Smooth muscle cell of the brain vasculature (primary cell): Measurements from ENCODE around the gene KIAA0753.
A peak's percentile ranks its signal among the peaks of the same experiment; 100 is the strongest.

Experiments
- DNase-seq: peaks from one replicate; pipeline ENCODE4 v3.0.0-alpha.2; 2012; ENCODE audit warnings: low read depth, low spot score

KIAA0753 gene

GRCh38 chr17:6640536-6641246 is at the start of gene KIAA0753, which contains the start of gene TXNDC17:
Gene KIAA0753, minus strand, starts transcription at chr17:6640711. Its CDS starts 5,608 bp downstream, at chr17:6635103.
Gene TXNDC17, plus strand, starts transcription at chr17:6641060. Its CDS starts 23 bp downstream, at chr17:6641083.
- peak; percentile 58 for DNase-seq

GRCh38 chr17:6688944-6689343 is 48.4 kb upstream of the KIAA0753 start:
- no peak for DNase-seq

- no peak for DNase-seq
These were observed 45.5 kb upstream of the KIAA0753 start for GRCh38 chr17:6686026-6686425.

DNA sequence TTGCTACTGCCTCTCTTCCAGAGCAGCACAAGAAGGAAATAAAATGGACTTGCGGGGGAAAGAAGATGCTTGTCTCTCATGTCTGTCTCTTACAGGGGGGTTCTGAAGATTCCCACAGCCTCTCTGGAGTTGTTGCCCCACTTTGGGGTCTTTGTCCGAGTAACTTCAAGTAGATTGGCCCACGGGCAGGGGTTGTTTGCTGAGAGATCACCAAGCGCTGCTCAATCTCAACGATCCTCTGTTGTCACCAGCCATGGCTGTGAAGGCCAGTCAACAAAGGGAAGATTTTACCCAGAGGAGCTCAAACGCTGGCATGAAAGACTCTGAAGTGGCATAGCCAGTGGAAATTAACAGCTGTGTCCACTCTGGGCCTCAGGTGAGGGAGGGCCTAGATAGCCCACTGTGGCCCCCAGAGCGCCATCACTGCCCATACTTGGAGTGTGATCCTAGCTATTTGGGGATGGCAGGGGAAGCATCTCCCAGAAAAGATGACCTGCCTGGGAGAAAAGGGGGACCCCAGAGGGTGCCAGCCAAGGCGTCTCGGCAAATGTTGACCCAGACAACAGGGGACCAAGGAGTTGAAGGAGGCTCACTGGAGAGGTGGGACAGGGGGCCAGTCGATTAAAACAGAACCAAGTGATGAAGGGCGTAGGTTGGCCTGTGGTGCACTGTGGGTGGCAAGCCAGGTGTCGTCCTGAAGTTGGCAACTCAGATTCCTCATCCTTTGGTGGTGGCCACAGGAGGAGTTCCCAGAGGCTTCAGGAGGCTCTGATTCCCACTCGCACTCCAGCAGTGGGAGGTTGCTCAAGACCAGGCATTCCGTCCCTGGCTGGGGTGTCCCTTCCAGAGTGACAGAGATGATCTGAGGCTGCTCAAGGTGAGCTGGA is 44.6 kb upstream of the KIAA0753 start:
- no peak for DNase-seq

GRCh38 chr17:6684460-6684783 is 43.9 kb upstream of the KIAA0753 start:
- no peak for DNase-seq

GRCh38 chr17:6683730-6684459 is 43.4 kb upstream of the KIAA0753 start:
- no peak for DNase-seq

DNA sequence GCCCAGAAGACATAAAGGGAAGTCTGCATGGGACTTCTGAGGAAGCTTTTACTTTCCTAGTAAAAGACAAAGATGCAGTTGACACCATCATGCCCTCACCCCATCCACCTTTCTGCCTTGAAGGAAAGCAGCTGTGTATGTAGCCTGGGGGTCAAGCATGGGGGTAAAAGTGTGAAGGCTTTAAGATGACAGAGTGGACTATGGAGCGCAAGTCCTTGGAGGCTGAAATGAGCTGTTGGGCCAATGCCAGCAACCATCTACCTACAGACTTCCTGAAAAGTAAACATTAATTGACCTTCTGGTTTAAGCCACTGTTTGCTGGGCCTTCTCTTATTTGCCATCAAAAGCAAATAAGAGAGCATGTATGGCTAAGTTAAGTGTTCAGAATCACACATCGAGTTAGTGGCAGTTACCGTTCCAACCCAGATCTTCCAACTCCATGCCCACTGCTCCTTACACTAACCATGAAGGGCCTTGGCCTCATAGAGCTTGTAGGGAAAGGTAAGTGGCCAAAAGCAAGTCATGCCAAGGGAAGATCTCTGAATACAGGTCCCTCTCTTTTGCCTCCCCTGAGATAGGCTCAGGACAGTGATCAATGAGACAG is 42.7 kb upstream of the KIAA0753 start:
- DNase-seq: no peak

- DNase-seq: no peak
These were observed 41.8 kb upstream of the KIAA0753 start for GRCh38 chr17:6682339-6682738.

- no peak for DNase-seq
These were observed 41.2 kb upstream of the KIAA0753 start for GRCh38 chr17:6681671-6682070.

GRCh38 chr17:6681176-6681575 is 40.7 kb upstream of the KIAA0753 start:
- no peak for DNase-seq

DNA sequence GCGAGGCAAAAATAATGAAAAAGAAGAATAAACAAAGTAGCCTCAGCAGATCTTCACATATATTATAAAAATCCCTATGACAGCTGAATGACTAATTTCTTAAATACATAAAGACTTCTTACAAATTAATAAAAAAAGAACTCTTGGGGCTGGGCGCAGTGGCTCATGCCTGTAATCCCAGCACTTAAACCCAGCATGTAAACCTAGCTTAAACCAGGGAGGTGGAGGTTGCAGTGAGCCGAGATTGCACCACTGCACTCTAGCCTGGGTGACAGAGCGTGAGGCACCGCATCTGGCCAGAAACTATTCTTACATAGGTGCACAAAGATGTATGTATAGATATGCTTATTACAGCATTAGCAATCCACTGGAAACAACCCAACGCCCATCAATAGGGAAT is 38.7 kb upstream of the KIAA0753 start:
- no peak for DNase-seq

DNA sequence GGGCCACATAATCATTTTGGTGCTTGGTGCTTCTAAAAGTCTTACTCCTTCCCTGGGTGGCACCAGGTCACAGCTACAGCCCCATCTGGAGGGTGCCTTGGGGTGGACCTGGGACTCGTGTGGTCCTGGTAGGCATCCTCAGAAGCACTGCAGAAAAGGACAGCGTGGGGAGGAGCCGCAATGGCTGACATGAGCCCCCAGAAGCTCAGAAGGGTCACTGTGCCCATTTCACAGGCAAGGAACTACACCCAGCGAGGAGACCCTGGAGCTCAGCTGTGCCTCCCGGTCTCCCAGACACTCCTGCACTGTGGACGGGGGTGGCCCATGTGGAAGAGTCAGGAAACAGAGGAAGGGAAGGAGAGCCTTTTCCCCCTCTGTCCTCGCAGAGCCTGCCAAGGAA is 37.4 kb upstream of the KIAA0753 start:
- no peak for DNase-seq

DNA sequence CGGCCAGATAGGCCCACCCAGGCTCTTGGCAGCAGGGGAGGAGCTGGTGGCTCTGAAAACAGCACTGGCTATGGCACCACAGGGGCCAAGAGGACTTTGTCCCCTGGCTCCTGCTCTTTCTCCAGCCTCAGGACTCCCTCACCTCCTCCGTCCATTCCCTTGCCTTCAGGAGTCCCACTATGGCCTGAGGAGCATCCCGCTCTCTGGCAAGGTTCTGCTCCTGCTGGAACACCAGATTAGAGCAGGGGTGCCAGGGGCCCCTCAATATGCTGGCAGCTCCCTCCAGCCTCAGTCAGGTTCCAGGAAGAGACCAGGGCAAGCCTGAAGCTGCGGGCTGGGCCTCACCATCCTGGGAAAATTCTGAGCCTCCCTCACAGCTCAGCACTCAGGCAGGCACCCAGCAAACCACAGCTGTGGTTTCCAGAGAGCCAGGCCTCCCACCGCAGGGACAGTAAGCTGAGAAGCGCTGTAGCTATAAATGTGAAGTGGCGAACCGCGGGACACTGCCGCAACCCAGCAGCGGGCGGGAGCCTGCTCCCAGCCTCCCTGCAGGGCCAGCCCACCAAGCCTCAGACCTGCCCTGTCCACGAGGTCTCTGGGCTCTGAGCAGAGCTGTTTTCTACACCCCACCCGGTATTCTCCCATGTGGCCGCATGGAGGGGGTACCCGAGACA is 36.8 kb upstream of the KIAA0753 start:
- DNase-seq: no peak

GRCh38 chr17:6676802-6677157 is 36.3 kb upstream of the KIAA0753 start:
- no peak for DNase-seq

GRCh38 chr17:6675201-6675825 is 34.8 kb upstream of the KIAA0753 start:
- no peak for DNase-seq

DNA sequence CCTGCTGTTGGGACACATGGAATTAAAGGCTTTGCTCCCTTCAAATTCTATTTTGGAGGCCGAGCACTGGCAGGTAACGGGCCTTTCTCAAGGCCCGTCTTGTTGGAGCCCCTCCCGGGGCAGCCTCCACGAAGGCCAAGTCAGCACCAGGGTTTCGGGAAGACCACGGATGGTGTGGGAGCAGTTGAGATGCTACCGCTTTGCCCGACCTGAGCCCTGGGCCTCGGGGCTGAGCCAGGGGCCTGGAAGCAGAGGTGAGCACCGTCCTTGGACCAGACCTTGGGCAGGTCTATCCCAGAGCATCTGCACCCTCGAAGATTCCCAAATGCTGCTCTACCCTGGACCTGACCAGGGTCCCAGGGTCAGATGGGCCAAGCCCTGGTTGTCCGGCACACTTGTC is 34.1 kb upstream of the KIAA0753 start:
- no peak for DNase-seq

DNA sequence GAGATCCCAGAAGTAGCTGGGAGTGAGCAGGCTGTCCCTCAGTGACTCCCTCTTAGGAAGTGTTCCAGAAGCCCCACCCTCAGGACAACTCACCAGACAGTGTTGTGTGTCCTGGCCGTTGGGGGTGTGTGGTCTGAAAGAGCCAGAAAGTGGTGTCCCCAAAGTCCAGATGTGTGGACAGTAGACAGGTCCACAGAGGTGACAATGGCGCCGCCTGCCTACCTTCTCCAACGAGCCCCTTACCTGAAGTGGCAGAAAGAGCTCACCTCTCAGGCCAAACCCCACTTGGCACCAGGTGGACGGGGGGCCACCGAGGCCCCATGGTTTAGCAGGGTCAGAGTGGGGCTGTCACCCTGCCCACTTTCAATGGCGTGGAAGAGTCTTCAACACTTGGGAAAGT is 30.9 kb upstream of the KIAA0753 start:
- DNase-seq: no peak

- no peak for DNase-seq
These were observed 30.5 kb upstream of the KIAA0753 start for GRCh38 chr17:6670999-6671398.

DNA sequence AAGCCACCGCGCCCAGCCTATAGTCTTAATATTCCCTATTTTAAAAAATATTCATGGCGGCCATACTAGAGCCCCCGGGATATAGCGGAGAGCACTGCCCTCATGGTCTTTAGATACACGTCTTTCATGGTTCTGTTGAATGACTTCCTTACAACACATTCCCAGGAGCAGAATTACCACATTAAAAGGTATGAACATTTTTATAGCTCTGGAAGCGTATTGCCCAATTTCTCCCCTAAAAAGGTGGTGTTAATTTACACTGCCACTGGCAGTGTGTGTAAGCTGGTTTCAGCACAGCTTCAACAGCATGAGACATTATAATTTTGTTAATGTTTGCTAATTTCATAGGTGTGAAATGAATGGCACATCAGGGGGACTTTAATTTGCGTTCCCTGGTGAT is 30.1 kb upstream of the KIAA0753 start:
- DNase-seq: no peak

GRCh38 chr17:6669479-6670212 is 29.1 kb upstream of the KIAA0753 start:
- no peak for DNase-seq
